Cardiac muscle cell (in vitro differentiated cells and primary cell): ENCODE measurements around the gene MAD1L1. TPM values are rescaled to one million over a fixed set of nuclear protein-coding genes. Genes with fewer than 3 reads are reported as not detected.

Source experiments
- DNase-seq, 2 donors: peaks; one replicate each; pipeline versions ENCODE4 v3.0.0 to v3.0.0-alpha.2; 2010 to 2017; ENCODE audit warnings: low read depth in 1 of 2, low spot score in 1 of 2
- H3K27ac ChIP-seq: fragments of 200-600 bp; sonication (generic); 2 replicates; pipeline ENCODE4 v1.5.1; 2016
- H3K27me3 ChIP-seq: fragments of 200-600 bp; sonication (generic); 2 replicates; pipeline ENCODE4 v1.6.0; 2016; ENCODE audit warnings: control low read depth
- H3K36me3 ChIP-seq: fragments of 200-600 bp; sonication (generic); 2 replicates; pipeline ENCODE4 v1.5.1; 2016; ENCODE audit warnings: control low read depth
- H3K4me1 ChIP-seq: fragments of 200-600 bp; sonication (generic); 2 replicates; pipeline ENCODE4 v1.8.1; 2017; ENCODE audit warnings: low read depth, mild to moderate bottlenecking, mixed run types
- H3K4me3 ChIP-seq: fragments of 200-600 bp; sonication (generic); 2 replicates; pipeline ENCODE4 v1.5.1; 2016; ENCODE audit warnings: mild to moderate bottlenecking
- H3K9me3 ChIP-seq: fragments of 200-600 bp; sonication (generic); 2 replicates; pipeline ENCODE4 v1.5.1; 2017; ENCODE audit warnings: low read depth, mild to moderate bottlenecking, control low read depth
- polyA plus RNA-seq: library from polyadenylated mRNA; unstranded; fragments of >200 nt; fragmentation: Nextera tagmentation; extraction: Ambion mirVana; gene quantifications from 2 replicates; pipeline ENCODE4 v1.2.1, GENCODE V29; 2016
- total RNA-seq: library from RNA; depleted of rRNA; stranded (reverse); fragments of >200 nt; gene quantifications from 2 replicates; pipeline ENCODE4 v1.2.3, GENCODE V29; 2016
- TF ChIP-seq, protein P1 (sequence below): IDR thresholded peaks from 2 replicates; pipeline ENCODE4 v1.5.1; 2012; ENCODE audit warnings: low read depth, mild to moderate bottlenecking, low read length

The MAD1L1 gene
- total and polyA plus RNA-seq, 2 experiments from 2014 or later = 38.3 to 56.2 TPM

DNA sequence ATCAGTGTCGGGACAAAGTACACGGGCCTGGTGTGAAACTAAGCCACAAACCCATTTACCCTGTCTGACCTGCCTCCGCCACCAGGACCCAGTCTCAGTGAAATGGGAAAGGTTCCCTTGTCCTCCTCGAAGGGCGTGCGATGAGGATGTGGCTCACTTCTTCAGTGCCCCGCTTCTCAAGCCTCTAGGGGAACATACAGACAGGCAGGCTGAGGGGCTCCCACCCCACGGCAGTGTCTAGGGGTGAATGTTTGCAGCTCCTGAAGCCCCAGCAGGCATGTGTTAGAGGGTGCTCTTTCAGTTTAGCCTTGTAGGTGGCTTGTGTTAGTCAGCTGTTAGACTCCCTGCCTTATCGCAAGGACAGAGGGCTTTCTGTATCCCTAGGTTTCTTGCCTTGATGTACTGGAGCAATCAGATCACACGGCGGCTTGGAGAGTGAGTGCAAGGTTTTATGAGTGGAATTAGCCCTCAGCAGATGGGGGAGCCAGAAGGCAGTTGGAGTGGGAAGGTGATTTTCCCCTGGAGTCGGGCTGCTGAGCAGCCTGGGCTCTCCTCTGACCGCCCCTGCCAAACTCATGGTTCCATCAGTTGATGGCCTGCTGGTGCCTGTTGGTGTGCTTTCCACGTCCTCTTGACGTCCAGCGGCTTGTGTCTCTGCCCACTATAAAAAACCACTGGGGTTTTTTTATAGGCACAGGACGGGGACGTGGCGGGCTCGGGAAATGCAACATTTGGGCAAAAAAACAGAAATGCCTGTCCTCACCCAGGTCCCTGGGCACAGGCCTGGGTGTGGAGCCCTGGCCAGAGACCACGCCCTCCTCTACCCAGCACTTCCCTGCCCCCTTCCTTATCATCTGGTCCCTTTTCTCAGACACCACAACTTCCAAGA, 10.0 kb upstream of the MAD1L1 start:
- no peak overlapping the region for H3K27ac ChIP-seq
- H3K4me1 ChIP-seq = peaks cover 4% of the 10 kb centered on the region
- H3K4me3 ChIP-seq = peak overlapping the region; percentile 83
- TF ChIP-seq, protein P1, sequence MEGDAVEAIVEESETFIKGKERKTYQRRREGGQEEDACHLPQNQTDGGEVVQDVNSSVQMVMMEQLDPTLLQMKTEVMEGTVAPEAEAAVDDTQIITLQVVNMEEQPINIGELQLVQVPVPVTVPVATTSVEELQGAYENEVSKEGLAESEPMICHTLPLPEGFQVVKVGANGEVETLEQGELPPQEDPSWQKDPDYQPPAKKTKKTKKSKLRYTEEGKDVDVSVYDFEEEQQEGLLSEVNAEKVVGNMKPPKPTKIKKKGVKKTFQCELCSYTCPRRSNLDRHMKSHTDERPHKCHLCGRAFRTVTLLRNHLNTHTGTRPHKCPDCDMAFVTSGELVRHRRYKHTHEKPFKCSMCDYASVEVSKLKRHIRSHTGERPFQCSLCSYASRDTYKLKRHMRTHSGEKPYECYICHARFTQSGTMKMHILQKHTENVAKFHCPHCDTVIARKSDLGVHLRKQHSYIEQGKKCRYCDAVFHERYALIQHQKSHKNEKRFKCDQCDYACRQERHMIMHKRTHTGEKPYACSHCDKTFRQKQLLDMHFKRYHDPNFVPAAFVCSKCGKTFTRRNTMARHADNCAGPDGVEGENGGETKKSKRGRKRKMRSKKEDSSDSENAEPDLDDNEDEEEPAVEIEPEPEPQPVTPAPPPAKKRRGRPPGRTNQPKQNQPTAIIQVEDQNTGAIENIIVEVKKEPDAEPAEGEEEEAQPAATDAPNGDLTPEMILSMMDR = no peak
- no peak for DNase-seq
- H3K27me3 ChIP-seq = no peaks in the 10 kb centered on the region
- no peaks in the 10 kb centered on the region for H3K9me3 ChIP-seq
- peaks cover 12% of the 10 kb centered on the region for H3K36me3 ChIP-seq

DNA sequence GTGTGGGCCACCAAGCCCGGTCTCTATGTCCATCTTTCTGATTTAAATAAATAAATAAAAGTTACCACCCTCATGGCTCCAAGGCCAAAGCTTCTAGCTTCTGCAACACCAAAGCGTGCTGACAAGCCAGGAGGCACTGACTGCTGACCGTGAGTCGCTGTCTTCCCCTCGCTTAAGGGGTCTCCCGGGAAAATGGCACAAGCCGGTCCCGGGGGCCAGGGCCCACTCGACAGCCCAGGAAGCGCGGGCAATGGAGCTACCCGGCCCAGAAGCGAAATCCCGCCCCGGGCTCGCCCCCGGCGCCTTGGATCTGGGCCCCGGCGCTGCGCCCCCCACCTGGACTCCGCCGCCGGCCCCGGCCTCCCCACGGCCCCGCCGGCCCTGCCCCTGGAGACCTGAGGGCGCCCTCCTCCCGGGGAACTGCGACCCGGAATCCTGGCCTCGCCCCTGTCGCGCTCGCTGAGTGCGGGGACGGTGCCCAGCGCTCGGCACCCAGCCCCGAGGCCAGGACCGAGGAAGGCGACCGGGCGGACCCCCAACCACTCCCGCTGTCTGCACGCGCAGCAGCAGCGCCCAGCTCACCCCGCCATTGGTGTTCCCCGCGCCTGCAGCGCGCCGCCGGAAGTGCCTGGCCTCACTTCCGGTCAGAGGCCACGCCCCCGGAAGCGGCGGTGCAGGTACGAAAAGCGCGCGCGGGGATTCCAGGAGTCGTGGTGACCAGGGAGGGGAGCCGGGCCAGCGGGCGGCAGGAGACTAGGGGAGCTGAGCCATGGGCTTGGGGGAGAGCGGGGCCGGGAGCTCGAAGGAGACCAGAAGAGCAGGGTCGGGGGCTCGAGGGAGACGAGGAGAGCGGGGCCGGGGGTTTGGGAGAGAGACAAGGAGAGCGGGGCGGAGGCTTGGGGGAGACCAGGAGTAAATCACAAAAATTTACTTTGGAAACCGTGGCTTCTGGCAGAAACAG, 9.1 kb upstream of the MAD1L1 start, which contains the start of the genes MRM2 and NUDT1:
MRM2 (minus strand) TSS at position 626 of the 961 bp plus-strand sequence; CDS start at position 590, 36 bp downstream.
NUDT1 (plus strand) TSS at position 647 of the 961 bp plus-strand sequence. CDS start 2,349 bp downstream, outside the sequence.
- DNase-seq = peak; percentile 77 to 95
- Histone ChIP-seq H3K9me3 (no peaks in the 10 kb centered on the region), H3K4me1 (peaks cover 4% of the 10 kb centered on the region), H3K36me3 (peaks cover 12% of the 10 kb centered on the region), H3K27me3 (no peaks in the 10 kb centered on the region), H3K4me3 (peak within 1 kb of the TSS; percentile 83), H3K27ac (peak within 1 kb of the TSS; percentile 73)
- TF ChIP-seq, protein P1 = no peak

DNA sequence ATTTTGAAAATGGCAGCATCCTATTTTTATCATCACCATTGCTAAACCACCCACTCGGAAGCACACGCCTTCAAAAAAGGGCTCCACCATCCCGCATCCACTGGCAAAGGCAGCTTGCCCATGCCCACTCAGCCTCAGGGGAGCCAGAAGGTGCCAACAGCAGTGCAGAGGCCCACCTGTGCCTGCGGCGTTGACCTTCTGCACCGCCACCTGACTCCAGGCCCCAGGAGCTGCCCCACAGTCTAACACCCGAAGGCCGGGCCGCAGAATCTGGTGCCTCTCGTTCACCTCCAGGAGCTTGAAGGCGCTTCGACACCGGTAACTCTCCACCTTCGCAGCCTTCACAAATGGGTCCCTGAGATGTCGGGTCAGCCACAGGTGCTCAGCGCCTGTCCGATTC, 6.5 kb upstream of the MAD1L1 start:
- no peak overlapping the region for H3K4me3 ChIP-seq
- peaks cover 19% of the 10 kb centered on the region for H3K36me3 ChIP-seq
- no peak for DNase-seq
- H3K9me3 ChIP-seq = no peaks in the 10 kb centered on the region
- TF ChIP-seq, protein P1 = no peak
- H3K27ac ChIP-seq = no peak overlapping the region
- no peaks in the 10 kb centered on the region for H3K27me3 ChIP-seq
- peaks cover 4% of the 10 kb centered on the region for H3K4me1 ChIP-seq

DNA sequence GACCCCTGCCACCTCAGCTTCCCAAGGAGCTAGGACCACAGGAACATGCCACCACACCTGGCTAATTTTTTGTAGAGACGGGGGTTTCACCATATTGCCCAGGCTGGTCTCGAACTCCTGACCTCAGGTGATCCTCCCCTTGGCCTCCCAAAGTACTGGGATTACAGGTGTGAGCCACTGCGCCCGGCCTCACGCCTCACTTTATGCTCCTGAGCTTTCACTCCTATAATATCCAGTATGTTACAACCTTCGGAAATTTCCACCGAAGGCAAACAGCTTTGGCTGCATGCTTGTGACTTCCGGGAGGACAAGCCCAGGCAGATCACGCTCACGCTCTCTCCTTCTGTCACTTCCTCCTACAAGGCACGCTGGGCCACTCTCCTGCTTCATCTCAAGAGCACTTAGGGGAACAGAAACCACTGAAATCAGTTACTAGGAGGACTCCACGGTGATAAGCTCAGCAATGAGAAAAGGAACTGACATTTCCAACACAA, 4.4 kb upstream of the MAD1L1 start:
- Histone ChIP-seq H3K27me3 (no peaks in the 10 kb centered on the region), H3K36me3 (peaks cover 19% of the 10 kb centered on the region), H3K4me3 (no peak overlapping the region), H3K9me3 (no peaks in the 10 kb centered on the region), H3K4me1 (peaks cover 4% of the 10 kb centered on the region), H3K27ac (no peak overlapping the region)
- DNase-seq = no peak
- TF ChIP-seq, protein P1 = no peak

DNA sequence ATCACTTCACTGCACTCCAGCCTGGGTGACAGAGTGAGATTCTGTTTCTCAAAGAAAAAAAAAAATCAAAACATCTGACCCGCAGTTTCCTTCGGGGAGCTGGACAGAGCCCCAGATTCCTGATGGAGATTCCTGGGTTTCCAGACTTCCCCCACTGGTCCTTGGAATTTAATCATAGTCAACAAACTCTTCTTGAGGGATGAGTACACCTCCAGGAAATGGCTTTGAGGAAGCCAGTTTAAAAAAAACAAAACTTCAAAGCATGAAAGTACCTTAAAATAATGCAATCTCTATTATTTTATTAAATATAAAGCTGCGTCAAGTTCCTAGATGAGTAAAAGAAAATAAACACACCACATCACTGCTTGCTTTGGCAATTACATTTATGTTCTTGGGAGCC, 1.2 kb upstream of the MAD1L1 start:
- no peaks in the 10 kb centered on the region for H3K9me3 ChIP-seq
- H3K4me1 ChIP-seq = peaks cover 8% of the 10 kb centered on the region
- H3K27me3 ChIP-seq = no peaks in the 10 kb centered on the region
- no peak for DNase-seq
- H3K4me3 ChIP-seq = no peak overlapping the region
- TF ChIP-seq, protein P1 = no peak
- peaks cover 21% of the 10 kb centered on the region for H3K36me3 ChIP-seq
- H3K27ac ChIP-seq = no peak overlapping the region
